ENCODE data around the gene ASRGL1. TPM values are rescaled to one million over a fixed set of nuclear protein-coding genes. Genes with fewer than 3 reads are reported as not detected.

Gene ASRGL1
- total RNA-seq, 1 experiment from 2014 or later = 5.1 TPM

DNA sequence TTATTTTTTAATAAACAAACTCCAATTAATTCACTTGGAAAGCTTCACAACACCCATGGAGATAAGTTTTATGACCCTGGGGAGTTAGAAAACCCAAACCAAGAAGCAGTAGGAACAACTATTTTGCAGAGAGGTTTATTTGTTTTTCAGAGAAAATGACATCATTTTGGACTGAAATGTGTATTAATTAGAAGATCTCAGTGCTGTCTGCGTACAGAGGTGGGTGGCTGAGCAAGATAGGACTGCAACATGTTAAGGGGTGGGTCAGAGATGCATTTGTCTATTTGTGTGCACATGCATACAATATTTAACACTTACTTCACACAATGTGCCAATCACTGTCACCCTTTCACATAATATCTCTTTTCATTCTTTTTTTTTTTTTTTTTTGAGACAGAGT is 82.7 kb downstream of the ASRGL1 start:
- Histone ChIP-seq H3K9me3 (no peaks in the 10 kb centered on the region), H3K36me3 (no peaks in the 10 kb centered on the region), H3K27me3 (no peaks in the 10 kb centered on the region), H3K4me3 (no peak overlapping the region)
- DNase-seq = no peak

DNA sequence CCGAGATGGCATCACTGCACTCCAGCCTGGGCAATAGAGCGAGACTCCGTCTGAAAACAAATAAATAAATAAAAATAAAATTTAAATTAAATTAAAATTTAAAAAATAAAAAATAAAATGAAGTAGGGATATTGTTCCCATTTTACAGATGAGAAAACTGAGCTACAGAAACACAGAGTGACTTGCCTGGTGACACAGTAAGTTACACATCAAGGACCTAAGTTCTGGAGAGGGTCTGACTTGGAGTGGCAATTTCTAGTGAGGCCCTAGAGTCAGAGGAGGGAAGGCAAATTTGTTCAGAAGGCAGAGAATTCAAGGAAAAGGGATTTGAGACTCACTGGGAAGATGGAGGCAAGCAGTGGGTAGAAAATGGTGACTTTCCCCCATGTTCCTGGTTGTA is 83.6 kb downstream of the ASRGL1 start:
- H3K27me3 ChIP-seq = no peaks in the 10 kb centered on the region
- H3K9me3 ChIP-seq = no peaks in the 10 kb centered on the region
- no peak for DNase-seq
- H3K36me3 ChIP-seq = no peaks in the 10 kb centered on the region
- no peak overlapping the region for H3K4me3 ChIP-seq

DNA sequence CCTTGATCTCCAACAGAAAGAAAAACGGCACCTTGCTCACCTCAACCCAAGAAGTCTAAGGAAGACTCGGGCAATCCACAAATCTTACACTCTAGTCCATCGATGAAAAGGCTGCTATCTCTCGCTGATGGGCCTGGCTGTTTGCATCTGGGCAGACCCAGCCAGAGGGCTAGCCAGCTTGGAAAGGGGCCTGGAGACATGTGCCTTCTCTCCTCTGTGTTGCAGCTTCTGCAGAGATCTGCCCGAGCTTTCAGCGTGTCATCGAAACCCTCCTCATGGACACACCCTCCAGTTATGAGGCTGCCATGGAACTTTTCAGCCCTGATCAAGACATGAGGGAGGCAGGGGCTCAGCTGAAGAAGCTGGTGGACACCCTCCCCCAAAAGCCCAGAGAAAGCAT is 84.7 kb downstream of the ASRGL1 start:
- Histone ChIP-seq H3K36me3 (no peaks in the 10 kb centered on the region), H3K9me3 (no peaks in the 10 kb centered on the region), H3K4me3 (no peak overlapping the region), H3K27me3 (no peaks in the 10 kb centered on the region)
- DNase-seq = no peak

DNA sequence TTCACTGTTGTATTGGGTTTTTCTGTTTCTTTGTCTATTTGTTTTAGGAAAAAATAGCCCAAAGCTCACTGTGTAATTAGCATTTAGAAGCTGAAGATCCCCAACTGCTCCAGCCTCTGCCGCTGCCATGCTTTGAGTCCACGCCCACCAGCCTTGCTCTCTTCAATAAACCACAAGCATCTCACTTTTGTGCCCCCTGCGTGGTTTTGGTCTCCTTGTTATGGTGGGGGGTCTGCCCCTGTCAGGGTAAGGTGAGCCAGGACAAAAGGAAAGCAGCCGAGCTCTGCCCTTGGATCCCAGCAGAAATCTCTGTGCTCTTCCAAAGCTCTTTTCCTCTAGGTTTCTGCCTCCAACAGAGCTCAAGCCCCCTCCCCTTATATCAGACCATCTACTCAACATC is 85.8 kb downstream of the ASRGL1 start:
- no peaks in the 10 kb centered on the region for H3K36me3 ChIP-seq
- no peak for DNase-seq
- no peaks in the 10 kb centered on the region for H3K9me3 ChIP-seq
- H3K27me3 ChIP-seq = no peaks in the 10 kb centered on the region
- H3K4me3 ChIP-seq = no peak overlapping the region

DNA sequence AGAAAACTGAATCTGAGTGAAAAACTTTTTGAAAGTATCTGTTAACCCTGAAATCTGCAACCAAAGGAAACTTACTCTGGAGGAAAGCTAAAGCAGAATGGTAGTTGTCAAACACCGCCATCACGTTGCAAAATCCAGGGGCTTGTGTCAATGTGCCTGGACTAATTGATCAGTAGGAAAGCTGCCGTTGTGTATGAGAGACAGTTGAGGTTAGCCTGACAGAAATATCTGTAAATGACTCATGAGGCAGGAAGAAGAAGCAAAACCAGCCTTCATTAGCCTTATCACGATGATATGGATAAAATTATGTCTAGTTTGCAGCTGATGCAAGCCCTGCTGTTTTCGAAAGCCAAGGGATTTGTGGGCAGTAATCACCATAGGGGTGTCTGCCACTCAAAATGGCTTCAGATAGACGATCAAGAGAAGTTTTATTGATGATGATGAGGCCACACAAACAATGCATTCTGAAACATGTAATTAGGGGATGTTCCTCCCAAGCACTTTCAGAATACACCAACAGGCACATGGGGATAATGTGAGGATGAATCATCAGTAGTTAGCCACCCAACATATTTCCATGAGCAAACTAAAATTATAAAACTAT is 90.5 kb downstream of the ASRGL1 start:
- H3K9me3 ChIP-seq = no peaks in the 10 kb centered on the region
- H3K4me3 ChIP-seq = no peak overlapping the region
- H3K36me3 ChIP-seq = no peaks in the 10 kb centered on the region
- DNase-seq = no peak
- H3K27me3 ChIP-seq = no peaks in the 10 kb centered on the region

DNA sequence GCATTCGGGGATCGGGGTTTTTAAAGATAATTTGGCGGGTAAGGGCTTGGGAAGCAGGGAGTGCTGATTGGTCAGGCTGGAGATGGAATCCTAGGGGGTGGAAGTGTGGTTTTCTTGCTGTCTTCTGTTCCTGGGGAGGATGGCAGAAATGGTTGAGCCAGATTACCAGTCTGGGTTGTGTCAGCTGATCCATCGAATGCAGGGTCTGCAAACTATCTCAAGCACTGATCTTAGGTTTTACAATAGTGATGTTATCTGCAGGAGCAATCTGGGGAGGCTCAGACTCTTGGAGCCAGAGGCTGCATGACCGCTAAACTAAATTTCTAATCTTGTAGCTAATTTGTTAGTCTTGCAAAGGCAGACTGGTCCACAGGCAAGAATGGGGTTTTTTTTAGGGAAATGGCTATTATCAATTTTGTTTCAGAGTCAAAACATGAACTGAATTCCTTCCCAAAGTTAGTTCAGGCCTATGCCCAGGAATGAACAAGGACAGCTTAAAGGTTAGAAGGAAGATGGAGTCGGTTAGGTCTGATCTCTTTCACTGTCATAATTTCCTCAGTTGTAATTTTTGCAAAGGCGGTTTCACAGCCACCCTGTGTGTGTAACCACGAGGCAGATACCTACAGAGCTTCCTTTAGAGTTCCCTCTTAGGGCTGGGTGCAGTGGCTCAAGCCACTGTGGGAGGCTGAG is 91.8 kb downstream of the ASRGL1 start:
- Histone ChIP-seq H3K27me3 (no peaks in the 10 kb centered on the region), H3K9me3 (no peaks in the 10 kb centered on the region), H3K4me3 (no peak overlapping the region), H3K36me3 (no peaks in the 10 kb centered on the region)
- no peak for DNase-seq

DNA sequence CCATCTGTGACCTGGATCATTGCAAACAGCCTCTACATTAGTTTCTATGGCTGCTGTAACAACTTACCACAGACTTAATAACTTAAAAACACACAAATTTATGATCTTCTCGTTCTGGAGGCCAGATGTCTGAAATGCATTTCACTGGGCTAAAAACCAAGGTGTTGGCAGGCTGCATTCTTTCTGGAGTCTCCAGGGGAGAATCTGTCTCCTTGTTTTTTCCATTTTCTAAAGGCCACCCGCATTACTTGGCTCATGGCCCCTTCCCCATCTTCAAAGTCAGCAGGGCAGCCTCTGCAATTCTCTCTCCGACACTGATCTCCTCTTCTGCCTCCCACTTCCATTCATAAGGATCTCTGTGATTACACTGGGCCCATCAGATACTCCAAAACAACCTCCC is 93.2 kb downstream of the ASRGL1 start:
- Histone ChIP-seq H3K9me3 (no peaks in the 10 kb centered on the region), H3K27me3 (no peaks in the 10 kb centered on the region), H3K36me3 (no peaks in the 10 kb centered on the region), H3K4me3 (no peak overlapping the region)
- no peak for DNase-seq

DNA sequence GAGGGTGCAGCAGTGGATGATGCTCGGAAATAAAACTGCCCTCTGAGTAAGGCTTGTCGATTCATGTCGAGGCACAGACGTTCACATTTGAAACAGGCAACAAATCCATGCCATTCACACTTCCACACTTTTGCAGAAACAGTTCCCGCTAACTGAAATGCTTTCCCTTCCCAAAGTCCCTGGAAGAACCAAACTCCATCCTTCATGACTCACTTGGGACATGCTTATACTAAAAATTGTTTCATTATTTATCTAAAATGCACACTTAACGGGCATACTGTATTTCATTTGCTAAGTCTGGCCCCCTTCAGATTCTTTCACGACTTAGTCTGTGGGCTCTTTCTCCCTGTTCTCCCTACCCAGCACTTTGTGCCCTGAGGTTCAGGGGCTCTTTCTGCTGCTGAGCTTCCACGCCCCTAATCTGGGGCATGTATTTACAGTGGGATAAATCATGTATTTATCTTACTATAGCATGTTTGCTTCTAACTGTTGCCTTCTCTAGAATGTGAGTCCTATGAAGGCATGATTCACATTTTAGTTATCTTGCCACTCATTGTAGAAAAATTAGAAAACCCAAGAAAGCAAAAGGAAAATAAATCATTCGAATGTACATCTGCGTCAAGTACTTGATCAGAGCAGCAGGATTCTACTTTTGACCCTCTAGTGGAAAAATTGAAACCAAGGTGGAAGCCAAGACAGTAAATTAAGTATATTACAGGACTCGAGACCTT is 94.1 kb downstream of the ASRGL1 start:
- no peaks in the 10 kb centered on the region for H3K36me3 ChIP-seq
- peak; percentile 34 for DNase-seq
- no peaks in the 10 kb centered on the region for H3K27me3 ChIP-seq
- H3K9me3 ChIP-seq = no peaks in the 10 kb centered on the region
- H3K4me3 ChIP-seq = peak overlapping the region; percentile 16

DNA sequence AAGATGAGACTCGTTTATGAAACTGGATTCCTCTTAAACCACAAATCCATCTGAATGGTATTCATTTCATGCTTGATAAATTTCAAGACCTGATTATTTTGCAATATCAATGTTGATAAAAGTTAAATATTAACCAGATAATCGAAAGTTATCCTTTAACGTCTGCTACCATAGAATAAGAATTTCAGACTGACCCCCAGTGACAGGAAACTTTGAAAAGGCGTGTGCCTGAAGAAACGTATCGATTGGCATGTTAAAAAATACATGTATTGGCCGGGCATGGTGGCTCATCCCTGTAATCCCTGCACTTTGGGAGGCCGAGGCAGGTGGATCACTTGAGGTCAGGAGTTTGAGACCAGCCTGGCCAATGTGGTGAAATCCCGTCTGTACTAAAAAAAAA is 95.4 kb downstream of the ASRGL1 start:
- DNase-seq = no peak
- Histone ChIP-seq H3K27me3 (no peaks in the 10 kb centered on the region), H3K36me3 (no peaks in the 10 kb centered on the region)

DNA sequence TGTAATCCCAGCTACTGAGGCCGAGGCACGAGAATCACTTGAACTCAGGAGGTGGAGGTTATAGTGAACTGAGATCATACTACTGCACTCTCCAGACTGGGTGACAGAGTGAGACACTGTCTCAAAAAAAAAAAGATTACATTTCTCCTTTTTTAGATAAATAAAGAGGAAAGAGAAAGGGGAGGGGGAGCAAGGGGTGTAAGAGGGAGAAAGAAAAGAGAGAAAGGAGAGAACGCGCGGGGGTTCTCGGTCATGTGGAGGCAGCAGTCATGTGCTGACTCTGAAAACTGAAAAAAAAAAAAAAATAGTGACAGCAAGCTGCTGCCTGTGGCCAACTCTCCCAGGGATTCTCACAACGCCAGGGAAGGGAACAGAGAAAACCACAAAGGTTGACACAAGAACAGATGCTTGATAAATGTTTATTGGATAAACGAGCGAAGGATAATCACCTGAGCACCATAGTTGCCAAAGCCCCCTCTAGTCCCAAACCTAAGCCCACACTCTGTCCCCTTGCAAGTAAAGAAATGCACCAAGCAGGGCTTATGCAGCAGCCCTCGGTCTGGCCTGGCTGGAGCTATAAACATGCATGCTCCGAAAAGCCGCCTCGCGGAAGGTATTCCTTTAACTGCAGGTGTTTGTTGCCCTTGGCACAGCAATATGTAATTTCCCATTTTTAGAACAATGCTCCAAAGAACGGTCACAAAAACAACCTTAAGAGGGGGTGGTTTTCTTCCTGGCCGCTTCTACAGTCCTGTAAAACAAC is 96.1 kb downstream of the ASRGL1 start:
- Histone ChIP-seq H3K4me3 (no peak overlapping the region), H3K27me3 (no peaks in the 10 kb centered on the region)
- no peak for DNase-seq

More for the DNA sequence above, 95.4 kb downstream of the ASRGL1 start:
- Histone ChIP-seq H3K4me3 (no peak overlapping the region), H3K9me3 (no peaks in the 10 kb centered on the region)

DNA sequence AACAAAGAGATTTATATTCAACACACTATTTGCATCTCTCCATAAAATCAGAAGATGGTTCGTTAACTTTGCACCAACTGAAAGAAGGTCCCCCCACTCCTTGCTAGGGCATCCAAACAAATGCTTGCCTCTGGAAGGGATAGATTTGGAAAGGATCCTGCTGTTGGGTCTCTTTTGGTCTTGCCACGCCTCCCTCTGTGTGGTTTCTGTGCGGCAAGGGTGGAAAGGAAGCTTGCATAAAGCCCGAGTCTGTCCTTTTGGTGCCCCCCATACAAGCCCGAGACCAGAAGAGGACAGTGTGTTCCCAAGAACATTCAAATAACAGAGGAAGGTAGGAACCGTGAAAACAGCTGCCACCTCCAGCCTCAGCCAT is 96.6 kb downstream of the ASRGL1 start:
- Histone ChIP-seq H3K36me3 (no peaks in the 10 kb centered on the region), H3K4me3 (no peak overlapping the region), H3K27me3 (no peaks in the 10 kb centered on the region), H3K9me3 (no peaks in the 10 kb centered on the region)
- DNase-seq = no peak

More for the DNA sequence above, 96.1 kb downstream of the ASRGL1 start:
- no peaks in the 10 kb centered on the region for H3K36me3 ChIP-seq
- H3K9me3 ChIP-seq = no peaks in the 10 kb centered on the region

DNA sequence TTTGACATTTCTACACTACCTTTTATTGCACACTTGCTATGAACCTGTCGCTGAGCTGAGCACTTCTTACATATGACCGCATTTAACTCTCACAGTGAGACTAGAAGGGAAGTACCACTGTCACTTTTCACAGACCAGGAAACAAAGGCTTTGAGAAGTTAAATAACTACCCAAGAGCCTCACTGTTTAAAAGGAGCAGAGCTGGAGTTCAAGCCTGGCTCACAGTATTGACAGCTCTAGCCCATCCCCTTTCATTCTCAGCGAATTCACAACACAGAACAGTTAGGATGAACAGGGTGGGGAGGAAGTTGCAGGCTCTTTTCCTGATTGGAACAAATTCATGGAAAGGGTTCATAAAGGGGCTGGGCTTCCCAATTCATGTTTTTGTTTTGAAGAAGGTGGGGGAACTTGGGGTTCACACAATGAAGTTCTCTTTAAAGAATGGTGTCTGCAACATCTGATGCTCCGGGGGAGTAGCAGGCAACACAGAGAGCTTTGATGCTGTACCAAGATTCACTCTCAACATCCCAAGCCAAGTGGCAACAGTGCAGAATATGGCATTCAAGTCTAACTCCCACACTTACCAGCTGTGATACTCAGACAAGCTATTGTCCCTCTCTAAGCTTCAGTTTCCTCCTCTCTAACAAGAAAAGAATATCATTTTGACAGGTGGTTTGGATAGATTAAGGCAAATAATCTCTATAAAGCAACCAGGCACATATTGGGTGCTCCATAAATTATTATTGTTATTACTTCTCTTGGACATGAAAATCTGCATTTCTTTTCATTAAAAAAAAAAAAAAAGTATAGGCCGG is 98.8 kb downstream of the ASRGL1 start:
- no peak for DNase-seq
- H3K27me3 ChIP-seq = no peaks in the 10 kb centered on the region
- H3K36me3 ChIP-seq = no peaks in the 10 kb centered on the region
- no peak overlapping the region for H3K4me3 ChIP-seq
- no peaks in the 10 kb centered on the region for H3K9me3 ChIP-seq

DNA sequence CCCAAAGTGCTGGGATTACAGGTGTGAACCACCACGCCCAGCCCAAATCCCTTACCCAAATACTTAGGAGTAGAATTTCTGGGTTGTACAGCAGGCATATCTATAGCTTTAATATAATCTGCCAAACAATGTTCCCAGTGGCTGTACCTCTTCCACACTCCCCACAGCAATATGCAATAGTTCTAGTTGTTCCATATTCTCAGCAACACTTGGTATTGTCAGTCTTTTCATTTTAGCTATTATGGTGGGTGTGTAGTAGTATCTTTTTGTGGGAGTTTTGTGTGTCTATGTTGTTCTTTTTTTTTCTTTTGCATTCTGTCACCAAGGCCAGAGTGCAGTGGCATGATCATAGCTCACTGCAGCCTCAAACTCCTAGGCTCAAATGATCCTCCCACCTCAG is 100.4 kb downstream of the ASRGL1 start:
- DNase-seq = no peak
- Histone ChIP-seq H3K27me3 (no peaks in the 10 kb centered on the region), H3K36me3 (no peaks in the 10 kb centered on the region), H3K4me3 (no peak overlapping the region), H3K9me3 (no peaks in the 10 kb centered on the region)

DNA sequence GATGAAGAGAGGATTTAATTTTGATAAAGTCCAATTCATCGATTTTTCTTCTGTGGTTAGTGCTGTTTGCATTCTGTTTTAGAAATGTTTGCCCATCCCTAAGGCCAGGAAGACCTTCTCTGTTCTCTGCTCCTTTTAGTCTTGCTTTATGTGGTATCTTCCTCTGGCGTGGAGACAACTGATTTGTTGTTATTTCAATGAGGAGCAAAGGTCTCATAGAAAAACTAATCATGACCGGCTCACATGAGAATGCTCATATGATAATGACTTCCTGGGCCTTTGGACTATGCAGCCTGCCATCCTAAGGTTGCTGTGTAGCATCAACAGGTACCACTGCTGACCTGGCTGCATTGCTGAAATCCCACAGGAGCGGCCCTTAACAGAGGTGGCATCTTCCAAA is 101.4 kb downstream of the ASRGL1 start:
- Histone ChIP-seq H3K36me3 (no peaks in the 10 kb centered on the region), H3K27me3 (no peaks in the 10 kb centered on the region), H3K4me3 (no peak overlapping the region), H3K9me3 (no peaks in the 10 kb centered on the region)
- no peak for DNase-seq

DNA sequence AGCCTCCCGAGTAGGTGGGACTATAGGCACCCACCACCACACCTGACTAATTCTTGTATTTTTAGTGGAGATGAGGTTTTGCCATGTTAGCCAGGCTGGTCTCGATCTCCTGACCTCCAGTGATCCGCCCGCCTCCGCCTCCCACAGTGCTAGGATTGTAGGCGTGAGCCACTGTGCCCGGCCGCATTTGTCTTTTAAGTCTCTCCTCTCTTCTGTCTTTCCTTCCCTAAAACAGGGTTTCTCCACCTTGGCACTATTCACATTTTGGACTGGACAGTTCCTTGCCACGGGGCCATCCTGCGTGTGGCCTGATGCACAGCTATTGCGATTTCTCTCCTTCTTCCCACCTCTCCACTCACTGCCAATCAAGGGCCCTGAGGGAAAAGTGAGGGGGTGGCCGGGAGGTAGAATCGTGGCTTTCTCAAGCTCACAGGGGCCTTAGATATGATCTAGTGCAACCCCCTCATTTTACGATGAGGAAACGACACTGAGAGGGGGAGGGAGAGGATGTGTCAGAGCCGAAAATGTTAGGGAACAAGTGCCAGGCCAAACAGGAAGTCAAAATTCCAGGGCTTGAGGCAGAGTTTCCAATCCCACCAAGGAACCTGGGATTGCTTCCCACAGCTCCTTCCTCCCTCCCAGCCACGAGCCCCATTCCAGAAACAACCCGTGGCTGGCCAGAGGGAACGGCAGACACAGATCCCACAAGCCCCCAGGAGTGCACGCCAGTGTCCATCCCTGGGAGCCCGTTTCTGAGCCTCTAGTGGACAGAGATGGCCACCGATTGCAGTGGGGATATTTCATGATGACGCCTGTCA is 102.7 kb downstream of the ASRGL1 start:
- Histone ChIP-seq H3K4me3 (no peak overlapping the region), H3K36me3 (no peaks in the 10 kb centered on the region), H3K27me3 (no peaks in the 10 kb centered on the region), H3K9me3 (no peaks in the 10 kb centered on the region)
- DNase-seq = peak; percentile 64
